OCI-LY1 (cell line): ENCODE measurements around the gene RUFY3.

Source experiments
- H2AFZ ChIP-seq: fragments of 200-600 bp; sonication (generic), shearing (Covaris generic); 2 replicates; pipeline ENCODE4 v1.6.0; 2014; ENCODE audit warnings: antibody characterized with exemption, mild to moderate bottlenecking, low read length
- H3F3A ChIP-seq: fragments of 200-600 bp; sonication (generic), shearing (Covaris generic); 2 replicates; pipeline ENCODE4 v1.6.0; 2014; ENCODE audit warnings: mild to moderate bottlenecking, antibody characterized with exemption, low read length, moderate library complexity; ENCODE audit not compliant: insufficient read depth
- H3K27ac ChIP-seq: fragments of 200-600 bp; sonication (generic); 2 replicates; pipeline ENCODE4 v1.5.1; 2014; ENCODE audit warnings: low read length, mixed run types, mild to moderate bottlenecking, low read depth; ENCODE audit not compliant: poor library complexity, severe bottlenecking
- H3K27me3 ChIP-seq: fragments of 200-600 bp; sonication (generic); 2 replicates; pipeline ENCODE4 v1.6.0; 2014; ENCODE audit warnings: antibody characterized with exemption, mild to moderate bottlenecking, low read length, moderate library complexity; ENCODE audit not compliant: insufficient read depth
- H3K36me3 ChIP-seq: fragments of 200-600 bp; sonication (generic); 2 replicates; pipeline ENCODE4 v1.6.1; 2014; ENCODE audit warnings: mild to moderate bottlenecking, antibody characterized with exemption, low read length, moderate library complexity, mixed read lengths; ENCODE audit not compliant: insufficient read depth
- H3K4me1 ChIP-seq: fragments of 200-600 bp; sonication (generic); 2 replicates; pipeline ENCODE4 v1.5.1; 2014; ENCODE audit warnings: mild to moderate bottlenecking, low read length, moderate library complexity; ENCODE audit not compliant: insufficient read depth, severe bottlenecking
- H3K4me2 ChIP-seq: fragments of 200-600 bp; sonication (generic), shearing (Covaris generic); 2 replicates; pipeline ENCODE4 v1.6.1; 2014; ENCODE audit warnings: low read length
- H3K4me3 ChIP-seq: fragments of 200-600 bp; sonication (generic); 2 replicates; pipeline ENCODE4 v1.5.1; 2014; ENCODE audit warnings: low read length, low read depth, mild to moderate bottlenecking, mixed read lengths; ENCODE audit not compliant: poor library complexity, severe bottlenecking
- H3K79me2 ChIP-seq: fragments of 200-600 bp; shearing (Covaris generic); 2 replicates; pipeline ENCODE4 v1.6.1; 2016; ENCODE audit warnings: mixed run types, low read length, mixed read lengths; ENCODE audit not compliant: insufficient read depth
- H3K9ac ChIP-seq: fragments of 200-600 bp; sonication (generic), shearing (Covaris generic); 2 replicates; pipeline ENCODE4 v1.6.1; 2014; ENCODE audit warnings: mild to moderate bottlenecking, low read length, mixed read lengths
- H3K9me2 ChIP-seq: fragments of 200-600 bp; sonication (generic), shearing (Covaris generic); 2 replicates; pipeline ENCODE4 v1.6.1; 2014; ENCODE audit warnings: low read depth, mild to moderate bottlenecking, low read length, mixed read lengths
- H3K9me3 ChIP-seq: fragments of 200-600 bp; shearing (Covaris generic); 2 replicates; pipeline ENCODE4 v1.6.1; 2014; ENCODE audit warnings: low read length, mixed read lengths
- H4K20me1 ChIP-seq: fragments of 200-600 bp; sonication (generic), shearing (Covaris generic); 2 replicates; pipeline ENCODE4 v1.6.0; 2016; ENCODE audit warnings: mild to moderate bottlenecking, low read length; ENCODE audit not compliant: insufficient read depth
- CTCF ChIP-seq: fragments of 200-600 bp; sonication (generic), shearing (Covaris generic); IDR thresholded peaks from 2 replicates; pipeline ENCODE4 v1.5.1; 2017; ENCODE audit warnings: mild to moderate bottlenecking, antibody characterized with exemption, low read length, moderate library complexity, mixed read lengths
- EZH2 ChIP-seq: fragments of 200-600 bp; sonication (generic), shearing (Covaris generic); IDR thresholded peaks from 2 replicates; pipeline ENCODE4 v1.8.0; 2017; ENCODE audit warnings: borderline replicate concordance, mixed run types, mild to moderate bottlenecking, antibody characterized with exemption, low read length, moderate library complexity, mixed read lengths

RUFY3 gene

GRCh38 chr4:70801265-70801809 is 79.6 kb downstream of the RUFY3 start:
- Histone ChIP-seq H3K36me3 (peaks cover 20% of the 10 kb centered on the region), H2AFZ (no peak overlapping the region), H3K27ac (no peak overlapping the region)

GRCh38 chr4:70802928-70803580 is 81.3 kb downstream of the RUFY3 start:
- Histone ChIP-seq H2AFZ (no peak overlapping the region), H3K9me2 (no peaks in the 10 kb centered on the region), H3K9ac (no peak overlapping the region), H3K4me3 (no peak overlapping the region), H3K27me3 (no peaks in the 10 kb centered on the region), H3F3A (no peaks in the 10 kb centered on the region), H3K9me3 (no peaks in the 10 kb centered on the region), H3K36me3 (peaks cover 26% of the 10 kb centered on the region), H3K79me2 (no peaks in the 10 kb centered on the region), H3K4me2 (no peak overlapping the region), H3K27ac (no peak overlapping the region), H3K4me1 (no peaks in the 10 kb centered on the region), H4K20me1 (no peaks in the 10 kb centered on the region)
- TF ChIP-seq EZH2 (no peak), CTCF (no peak)

More at GRCh38 chr4:70801265-70801809, 79.6 kb downstream of the RUFY3 start:
- Histone ChIP-seq H3K4me3 (no peak overlapping the region), H3F3A (no peaks in the 10 kb centered on the region), H3K27me3 (no peaks in the 10 kb centered on the region), H3K9me3 (no peaks in the 10 kb centered on the region), H3K4me1 (no peaks in the 10 kb centered on the region), H3K9me2 (no peaks in the 10 kb centered on the region), H3K4me2 (no peak overlapping the region), H4K20me1 (no peaks in the 10 kb centered on the region), H3K9ac (no peak overlapping the region), H3K79me2 (no peaks in the 10 kb centered on the region)
- no peak for TF ChIP-seq EZH2
- no peak for TF ChIP-seq CTCF

- Histone ChIP-seq H3K27me3 (no peaks in the 10 kb centered on the region), H3K9me2 (no peaks in the 10 kb centered on the region), H3K4me2 (no peak overlapping the region), H3K9me3 (no peaks in the 10 kb centered on the region), H3K36me3 (peaks cover 21% of the 10 kb centered on the region), H3K27ac (no peak overlapping the region), H2AFZ (no peak overlapping the region), H3F3A (no peaks in the 10 kb centered on the region), H3K4me3 (no peak overlapping the region), H4K20me1 (no peaks in the 10 kb centered on the region), H3K79me2 (no peaks in the 10 kb centered on the region), H3K4me1 (no peaks in the 10 kb centered on the region), H3K9ac (no peak overlapping the region)
- TF ChIP-seq CTCF (no peak), EZH2 (no peak)
These were observed 86.4 kb downstream of the RUFY3 start for GRCh38 chr4:70808151-70808550.
